ENCODE measurements around the gene CRELD1. TPM values are rescaled to one million over a fixed set of nuclear protein-coding genes. Genes with fewer than 3 reads are reported as not detected.

The CRELD1 gene
- total and polyA plus RNA-seq, 2 of the 13 experiments (the other 11 are each of a cell fraction or from before 2014, with no cell fraction given): 27.1 to 61.9 TPM

DNA sequence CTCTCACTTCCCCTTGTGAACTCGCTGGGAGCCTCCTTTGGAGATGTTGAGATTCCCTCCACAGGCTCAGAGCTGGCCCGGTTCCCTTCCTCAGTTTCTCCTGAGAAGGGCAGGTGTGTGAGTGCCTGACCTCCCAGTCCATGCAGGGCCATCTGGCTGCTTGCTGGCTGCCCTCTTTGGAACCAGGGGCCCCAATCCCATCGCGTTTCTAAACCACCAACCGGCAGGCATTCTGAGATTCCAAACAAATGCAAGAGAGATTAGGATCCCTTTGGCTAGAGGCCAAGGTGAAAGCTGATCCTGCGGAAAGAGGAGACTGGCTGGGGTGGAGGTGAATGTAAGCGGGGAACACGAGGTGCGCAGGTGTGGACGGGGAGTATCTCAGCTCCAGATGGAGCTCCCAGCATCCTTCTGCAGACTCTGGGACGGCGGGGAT is 21.5 kb downstream of the CRELD1 start (continued):
- TF ChIP-seq ZNF816 (CRISPR knock-in tag; IDR thresholded peaks at IDR 0.05; ENCODE audit: borderline replicate concordance) (no peak), ZNF546 (CRISPR knock-in tag; conservative IDR thresholded peaks at IDR 0.05) (no peak), ZNF350 (CRISPR knock-in tag; IDR thresholded peaks at IDR 0.05; ENCODE audit: borderline replicate concordance, low read depth) (peak; percentile 23; the same call in 1 of the 2 replicates)
- TF ChIP-seq, protein P1, sequence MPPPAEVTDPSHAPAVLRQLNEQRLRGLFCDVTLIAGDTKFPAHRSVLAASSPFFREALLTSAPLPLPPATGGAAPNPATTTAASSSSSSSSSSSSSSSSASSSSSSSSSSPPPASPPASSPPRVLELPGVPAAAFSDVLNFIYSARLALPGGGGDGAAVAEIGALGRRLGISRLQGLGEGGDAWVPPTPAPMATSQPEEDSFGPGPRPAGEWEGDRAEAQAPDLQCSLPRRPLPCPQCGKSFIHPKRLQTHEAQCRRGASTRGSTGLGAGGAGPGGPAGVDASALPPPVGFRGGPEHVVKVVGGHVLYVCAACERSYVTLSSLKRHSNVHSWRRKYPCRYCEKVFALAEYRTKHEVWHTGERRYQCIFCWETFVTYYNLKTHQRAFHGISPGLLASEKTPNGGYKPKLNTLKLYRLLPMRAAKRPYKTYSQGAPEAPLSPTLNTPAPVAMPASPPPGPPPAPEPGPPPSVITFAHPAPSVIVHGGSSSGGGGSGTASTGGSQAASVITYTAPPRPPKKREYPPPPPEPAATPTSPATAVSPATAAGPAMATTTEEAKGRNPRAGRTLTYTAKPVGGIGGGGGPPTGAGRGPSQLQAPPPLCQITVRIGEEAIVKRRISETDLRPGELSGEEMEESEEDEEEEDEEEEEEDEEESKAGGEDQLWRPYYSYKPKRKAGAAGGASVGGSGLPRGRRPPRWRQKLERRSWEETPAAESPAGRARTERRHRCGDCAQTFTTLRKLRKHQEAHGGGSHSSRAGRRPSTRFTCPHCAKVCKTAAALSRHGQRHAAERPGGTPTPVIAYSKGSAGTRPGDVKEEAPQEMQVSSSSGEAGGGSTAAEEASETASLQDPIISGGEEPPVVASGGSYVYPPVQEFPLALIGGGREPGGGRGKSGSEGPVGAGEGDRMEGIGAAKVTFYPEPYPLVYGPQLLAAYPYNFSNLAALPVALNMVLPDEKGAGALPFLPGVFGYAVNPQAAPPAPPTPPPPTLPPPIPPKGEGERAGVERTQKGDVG (CRISPR knock-in tag; IDR thresholded peaks at IDR 0.05; ENCODE audit: borderline replicate concordance): peak; percentile 69; the same call in 1 of the 2 replicates
- TF ChIP-seq, protein P2, sequence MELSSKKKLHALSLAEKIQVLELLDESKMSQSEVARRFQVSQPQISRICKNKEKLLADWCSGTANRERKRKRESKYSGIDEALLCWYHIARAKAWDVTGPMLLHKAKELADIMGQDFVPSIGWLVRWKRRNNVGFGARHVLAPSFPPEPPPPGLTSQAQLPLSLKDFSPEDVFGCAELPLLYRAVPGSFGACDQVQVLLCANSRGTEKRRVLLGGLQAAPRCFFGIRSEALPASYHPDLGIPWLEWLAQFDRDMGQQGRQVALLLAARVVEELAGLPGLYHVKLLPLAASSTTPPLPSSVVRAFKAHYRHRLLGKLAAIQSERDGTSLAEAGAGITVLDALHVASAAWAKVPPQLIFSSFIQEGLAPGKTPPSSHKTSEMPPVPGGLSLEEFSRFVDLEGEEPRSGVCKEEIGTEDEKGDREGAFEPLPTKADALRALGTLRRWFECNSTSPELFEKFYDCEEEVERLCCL (CRISPR knock-in tag; IDR thresholded peaks at IDR 0.05; ENCODE audit: borderline replicate concordance): no peak

DNA sequence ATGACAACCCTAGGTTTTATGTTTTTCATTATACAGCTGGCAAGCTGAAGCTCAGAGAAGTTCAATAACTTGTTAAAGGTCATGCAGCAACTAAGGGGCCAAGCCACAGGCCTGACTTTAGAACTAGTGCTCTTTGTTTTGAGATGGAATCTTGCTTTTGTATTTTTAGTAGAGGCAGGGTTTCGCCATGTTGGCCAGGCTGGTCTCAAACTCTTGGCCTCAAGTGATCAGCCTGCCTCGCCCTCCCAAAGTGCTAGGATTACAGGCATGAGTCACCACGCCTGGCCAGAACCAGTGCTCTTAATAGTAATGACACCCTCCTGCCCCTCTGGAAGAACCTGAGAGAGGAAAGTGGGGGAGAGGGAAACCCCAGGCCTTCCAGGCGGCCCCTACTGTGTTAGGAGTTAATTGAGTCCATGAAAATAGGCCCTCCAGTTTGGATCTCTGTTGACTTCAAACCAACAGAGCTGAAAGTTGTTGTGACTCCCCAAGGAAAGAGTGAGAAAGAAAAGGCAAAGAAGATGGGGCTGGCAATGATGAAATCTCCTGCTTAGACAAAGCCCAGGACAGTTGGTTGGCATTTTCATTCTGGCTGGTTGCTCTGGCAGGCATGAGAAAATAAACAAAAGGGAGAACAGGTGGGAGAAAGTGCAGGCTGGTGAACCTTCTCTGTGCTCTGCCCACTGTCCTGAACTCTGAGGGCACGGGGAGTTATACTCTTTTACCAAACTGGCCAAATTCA is 22.1 kb downstream of the CRELD1 start:
- Histone ChIP-seq H3K27me3 (ENCODE audit: control insufficient read depth in 1 of 2, insufficient read depth in 2 of 2, low read length in 2 of 2) (no peaks in the 10 kb centered on the region), H3K9ac (ENCODE audit: insufficient read depth, low read depth, low read length) (no peak overlapping the region), H3K79me2 (ENCODE audit: insufficient read depth, low read length) (no peaks in the 10 kb centered on the region), H4K20me1 (ENCODE audit: insufficient read depth, low read length) (no peaks in the 10 kb centered on the region), H3K4me2 (ENCODE audit: low read depth, low read length) (no peak overlapping the region), H3K4me1 (ENCODE audit: insufficient read depth, low read length) (peaks cover 38% of the 10 kb centered on the region), H3K9me3 (ENCODE audit: low read length) (no peaks in the 10 kb centered on the region), H2AFZ (ENCODE audit: low read length) (no peak overlapping the region), H3K4me3 (replicated peaks in 1 of 3; ENCODE audit: insufficient read depth in 1 of 3, low read depth in 2 of 3, low read length in 3 of 3) (no peak overlapping the region), H3K36me3 (replicated peaks in 1 of 2; ENCODE audit: control insufficient read depth in 1 of 2, insufficient read depth in 2 of 2, low read length in 2 of 2) (no peaks in the 10 kb centered on the region; a peak in 1 of 5 replicates), H3K27ac (ENCODE audit: extremely low read length, insufficient read depth, low read length) (no peak overlapping the region)
- ChIA-PET POLR2A (interaction anchor here (1.3 to 2.7 kb wide), 2 partner anchors 9 to 41 kb away, joined by 3 to 16 read pairs; no protein-coding TSS in a partner anchor), CTCF (ENCODE audit: low intra/inter-chr PET ratio, low total read pairs) (no interaction called here)
- intact Hi-C loops (cut with micrococcal nuclease; ENCODE audit: unreplicated experiment) (no loop called here), in situ Hi-C loops (cut with HindIII; ENCODE audit: extremely low pct_ligation_motif_present, low pct_unique_long_range_greater_than_20kb) (no loop called here)
- 84% methylated on average over 5 of the region's 5 CpGs for WGBS (ENCODE audit: low lambda C conversion rate)
- FAIRE-seq (no peak), DNase-seq (ENCODE audit: low spot score) (no peak), ATAC-seq (peak; percentile 12; the same call in 2 of the 3 replicates)
- TF ChIP-seq, protein P1 (CRISPR knock-in tag; IDR thresholded peaks at IDR 0.05; ENCODE audit: borderline replicate concordance): peak; percentile 0; the same call in 1 of the 2 replicates
- TF ChIP-seq FOSL2 (CRISPR knock-in tag; IDR thresholded peaks at IDR 0.05) (0 out of 2 replicates have a peak, but pooled peaks have one; percentile 40), PHF5A (CRISPR knock-in tag; IDR thresholded peaks at IDR 0.05; ENCODE audit: low read depth, unreplicated experiment) (no peak)
- BruUV-seq (replicated peaks): no TSS peak
